K562 (cell line): ENCODE results near the gene MAD1L1.

Experiments used
- ARID2 ChIP-seq: fragments of 450-650 bp; IDR thresholded peaks from 2 replicates; pipeline ENCODE4 v1.6.1; 2017; ENCODE audit warnings: antibody characterized with exemption, mild to moderate bottlenecking
- BRF1 ChIP-seq: IDR thresholded peaks from 3 replicates; pipeline ENCODE4 v1.6.1; 2011; ENCODE audit warnings: borderline replicate concordance, mild to moderate bottlenecking; ENCODE audit not compliant: insufficient read length; ENCODE audit errors: extremely low read depth
- CTCF ChIP-seq, 3 experiments: IDR thresholded peaks in 2 of 3; conservative IDR thresholded peaks in 1 of 3; 2 replicates each; pipeline ENCODE4 v1.5.1; 2011 to 2012; ENCODE audit warnings: low read length in 3 of 3, mild to moderate bottlenecking in 3 of 3, control low read depth in 2 of 3, improper control_type of control experiment in 1 of 3, inconsistent platforms in 1 of 3, low read depth in 1 of 3, mixed read lengths in 1 of 3, moderate library complexity in 1 of 3; ENCODE audit not compliant: insufficient read depth in 2 of 3
- EP300 ChIP-seq: IDR thresholded peaks from 2 replicates; pipeline ENCODE4 v1.6.1; 2012; ENCODE audit warnings: low read length, improper control_type of control experiment
- EZH2 ChIP-seq: IDR thresholded peaks from 2 replicates; pipeline ENCODE4 v1.6.1; 2012; ENCODE audit warnings: low read depth, mild to moderate bottlenecking, inconsistent platforms, low read length, borderline replicate concordance
- POLR2AphosphoS5 ChIP-seq: IDR thresholded peaks from 2 replicates; pipeline ENCODE4 v1.6.1; 2011; ENCODE audit warnings: mild to moderate bottlenecking, low read depth, low read length, moderate library complexity; ENCODE audit not compliant: control insufficient read depth, insufficient read depth
- ZC3H8 ChIP-seq: fragments of 450-650 bp; IDR thresholded peaks from 2 replicates; pipeline ENCODE4 v1.6.1; 2017
- ZNF165 ChIP-seq: fragments of 250-450 bp; sonication (Bioruptor Pico); IDR thresholded peaks from 2 replicates; pipeline ENCODE4 v1.4.0; 2020; ENCODE audit warnings: borderline replicate concordance
- ZNF766 ChIP-seq: fragments of 200-800 bp; sonication (Bioruptor generic); conservative IDR thresholded peaks from 2 replicates; pipeline ENCODE4 v1.6.1; 2016; ENCODE audit warnings: missing genetic modification characterization, missing compliant biosample characterization
- TF ChIP-seq, protein P1 (sequence below): sonication (generic); formaldehyde crosslinking; IDR thresholded peaks from 2 replicates; pipeline ENCODE4 v1.9.0; 2022; ENCODE audit warnings: mild to moderate bottlenecking, missing genetic modification reagents

DNA sequence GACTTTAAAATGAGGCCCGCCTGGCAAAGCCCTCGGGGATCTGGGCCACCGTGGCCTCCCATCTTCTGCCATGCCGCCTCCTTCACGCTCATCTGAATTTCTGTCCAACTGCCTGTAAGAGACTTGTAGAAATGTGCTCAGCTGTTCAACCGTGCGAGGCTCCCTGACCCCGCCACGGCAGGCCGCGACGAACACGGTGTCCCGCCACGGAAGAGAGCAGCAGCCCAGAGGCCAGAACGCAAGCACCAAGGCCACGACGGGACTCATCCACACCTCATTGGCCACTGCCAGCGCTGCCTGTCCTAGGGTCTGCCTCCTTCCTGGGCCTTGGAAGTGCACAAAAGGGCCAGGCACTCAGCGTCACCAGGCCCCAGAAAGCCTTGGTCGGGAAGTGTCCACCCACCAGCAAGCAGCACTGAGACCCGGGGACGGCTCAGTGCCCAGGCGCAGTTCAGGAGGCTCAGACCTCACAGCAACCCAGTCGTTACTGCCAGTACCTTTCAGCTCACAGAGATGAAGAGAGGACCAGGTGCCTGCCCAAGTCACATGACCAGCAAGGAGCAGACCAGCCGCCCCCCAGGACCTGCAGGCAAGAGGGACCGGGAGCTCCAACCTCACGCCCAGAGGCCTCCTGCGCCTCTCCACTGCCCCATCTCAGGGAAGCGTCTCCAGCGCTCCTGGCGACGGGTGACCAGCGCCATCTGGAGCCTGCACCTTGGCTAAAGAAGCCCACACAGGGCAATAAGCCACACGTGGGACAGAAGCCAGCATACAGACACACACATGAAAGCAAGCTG is 85.9 kb downstream of the MAD1L1 start:
- TF ChIP-seq CTCF (IDR thresholded peaks at IDR 0.05 in 2 of 3, conservative IDR thresholded peaks at IDR 0.05 in 1 of 3; ENCODE audit: insufficient read depth in 2 of 3, low read depth in 1 of 3, low read length in 3 of 3) (peak in 1 of 3 experiments; percentile 14; a peak in 1 of 6 replicates), ZC3H8 (no peak), ARID2 (no peak), ZNF165 (CRISPR knock-in tag) (no peak), EZH2 (no peak), POLR2AphosphoS5 (no peak), BRF1 (no peak), EP300 (no peak), ZNF766 (no peak)
- TF ChIP-seq, protein P1, sequence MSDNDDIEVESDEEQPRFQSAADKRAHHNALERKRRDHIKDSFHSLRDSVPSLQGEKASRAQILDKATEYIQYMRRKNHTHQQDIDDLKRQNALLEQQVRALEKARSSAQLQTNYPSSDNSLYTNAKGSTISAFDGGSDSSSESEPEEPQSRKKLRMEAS (CRISPR knock-in tag) = no peak
